NCI-H1048 (cell line): ENCODE data around the gene SLC44A3.
"Not testable (repeated sequence)": the region's sequence is repeated elsewhere in the genome, so short reads cannot be mapped to it uniquely, and the experiment has no call there.

ENCODE experiments used
- DNase-seq: peaks from one replicate; lab custom pipeline; 2025; lab: John Stamatoyannopoulos, UW

Gene SLC44A3

GRCh38 chr1:94935034-94935433 is 114.9 kb downstream of the SLC44A3 start:
- DNase-seq, result no peak

GRCh38 chr1:94935476-94935875 is 115.3 kb downstream of the SLC44A3 start:
- DNase-seq, result no peak

GRCh38 chr1:94936861-94937620 is 116.9 kb downstream of the SLC44A3 start:
- DNase-seq, result no peak

- no peak for DNase-seq
Measured at GRCh38 chr1:94937820-94938219, 117.7 kb downstream of the SLC44A3 start.

- no peak for DNase-seq
Measured at GRCh38 chr1:94940738-94941137, 120.6 kb downstream of the SLC44A3 start.

DNA sequence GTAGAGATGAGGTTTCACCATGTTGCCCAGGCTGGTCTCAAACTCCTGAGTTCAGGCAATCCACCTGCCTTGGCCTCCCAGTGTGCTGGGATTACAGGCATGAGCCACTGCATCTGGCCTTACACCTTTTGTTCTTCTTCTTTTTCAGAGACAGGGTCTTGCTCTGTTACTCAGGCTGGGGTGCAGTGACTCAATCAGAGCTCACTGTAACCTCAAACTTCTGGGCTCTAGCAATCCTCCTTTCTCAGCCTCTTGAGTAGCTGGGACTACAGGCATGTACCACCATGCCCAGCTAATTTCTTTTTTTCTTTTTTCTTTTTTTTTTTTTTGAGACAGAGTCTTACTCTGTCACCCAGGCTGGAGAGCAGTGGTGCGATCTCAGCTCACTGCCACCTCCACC is 121.3 kb downstream of the SLC44A3 start:
- DNase-seq, result not testable (repeated sequence)

- no peak for DNase-seq
Measured at GRCh38 chr1:94942171-94943128, 122.3 kb downstream of the SLC44A3 start.
